ENCODE results near the gene RIN3.

RIN3 gene

DNA sequence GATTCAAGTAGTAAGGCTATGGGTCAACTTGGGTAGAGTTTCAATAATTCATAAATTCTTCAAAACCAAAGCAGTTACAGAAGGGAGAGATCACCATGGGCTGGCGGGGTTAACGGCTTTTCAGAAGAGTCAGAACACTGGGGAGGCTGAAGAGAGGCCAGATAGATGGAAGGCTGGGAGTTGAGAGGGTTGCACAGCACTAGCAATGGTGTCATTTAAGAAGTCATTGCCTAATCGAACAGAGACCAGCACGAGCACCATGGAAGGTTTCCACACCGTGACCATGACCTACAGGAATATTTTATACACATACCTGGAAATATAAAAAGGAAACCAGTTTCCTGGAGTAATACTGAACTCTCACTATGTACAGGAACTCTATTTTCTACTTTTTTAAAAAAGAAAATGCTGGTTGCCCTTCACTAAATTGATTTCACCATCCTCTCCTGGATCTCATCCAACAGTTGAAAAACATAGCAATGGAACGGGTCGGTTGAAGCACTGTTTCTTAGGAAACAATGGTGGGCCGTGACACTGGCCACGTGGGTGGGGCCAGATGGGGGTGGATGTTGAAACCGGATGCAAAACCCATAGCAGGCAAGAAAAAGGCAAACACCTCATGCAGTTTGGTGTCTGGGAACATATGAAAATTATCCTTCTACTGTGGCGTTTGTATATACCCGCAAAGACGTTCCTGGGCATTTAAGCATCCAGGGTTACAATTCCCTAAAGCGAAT, 38.0 kb upstream of the RIN3 start:
- DNase-seq (ENCODE audit: insufficient read length, low spot score): no peak
- FAIRE-seq: no peak
- TF ChIP-seq, protein P1, sequence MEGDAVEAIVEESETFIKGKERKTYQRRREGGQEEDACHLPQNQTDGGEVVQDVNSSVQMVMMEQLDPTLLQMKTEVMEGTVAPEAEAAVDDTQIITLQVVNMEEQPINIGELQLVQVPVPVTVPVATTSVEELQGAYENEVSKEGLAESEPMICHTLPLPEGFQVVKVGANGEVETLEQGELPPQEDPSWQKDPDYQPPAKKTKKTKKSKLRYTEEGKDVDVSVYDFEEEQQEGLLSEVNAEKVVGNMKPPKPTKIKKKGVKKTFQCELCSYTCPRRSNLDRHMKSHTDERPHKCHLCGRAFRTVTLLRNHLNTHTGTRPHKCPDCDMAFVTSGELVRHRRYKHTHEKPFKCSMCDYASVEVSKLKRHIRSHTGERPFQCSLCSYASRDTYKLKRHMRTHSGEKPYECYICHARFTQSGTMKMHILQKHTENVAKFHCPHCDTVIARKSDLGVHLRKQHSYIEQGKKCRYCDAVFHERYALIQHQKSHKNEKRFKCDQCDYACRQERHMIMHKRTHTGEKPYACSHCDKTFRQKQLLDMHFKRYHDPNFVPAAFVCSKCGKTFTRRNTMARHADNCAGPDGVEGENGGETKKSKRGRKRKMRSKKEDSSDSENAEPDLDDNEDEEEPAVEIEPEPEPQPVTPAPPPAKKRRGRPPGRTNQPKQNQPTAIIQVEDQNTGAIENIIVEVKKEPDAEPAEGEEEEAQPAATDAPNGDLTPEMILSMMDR (IDR thresholded peaks at IDR 0.05; ENCODE audit: insufficient read depth, missing control alignments): no peak

DNA sequence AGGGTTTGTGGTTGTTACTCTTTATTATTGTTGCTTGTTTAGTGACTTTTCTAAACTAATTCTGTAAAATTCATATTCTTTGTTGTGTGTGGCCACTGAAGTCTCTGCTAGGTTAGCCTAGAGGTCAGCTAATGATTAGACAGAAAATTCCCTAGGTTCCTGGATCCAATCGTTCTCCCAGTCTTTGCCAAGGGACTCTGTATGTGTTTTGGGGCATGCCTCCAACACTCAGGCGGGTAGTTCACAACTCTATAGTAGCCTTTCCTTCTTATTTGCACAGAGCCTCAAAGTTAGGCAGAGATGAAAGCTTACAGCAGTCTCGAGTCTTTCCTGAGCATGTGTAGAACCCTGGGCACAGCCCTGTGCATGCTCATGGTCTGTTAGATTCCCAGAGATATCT, 32.7 kb upstream of the RIN3 start:
- no peak for DNase-seq (ENCODE audit: insufficient read length, low spot score)
- TF ChIP-seq, protein P1 (IDR thresholded peaks at IDR 0.05; ENCODE audit: insufficient read depth, missing control alignments): no peak
- no peak for FAIRE-seq

DNA sequence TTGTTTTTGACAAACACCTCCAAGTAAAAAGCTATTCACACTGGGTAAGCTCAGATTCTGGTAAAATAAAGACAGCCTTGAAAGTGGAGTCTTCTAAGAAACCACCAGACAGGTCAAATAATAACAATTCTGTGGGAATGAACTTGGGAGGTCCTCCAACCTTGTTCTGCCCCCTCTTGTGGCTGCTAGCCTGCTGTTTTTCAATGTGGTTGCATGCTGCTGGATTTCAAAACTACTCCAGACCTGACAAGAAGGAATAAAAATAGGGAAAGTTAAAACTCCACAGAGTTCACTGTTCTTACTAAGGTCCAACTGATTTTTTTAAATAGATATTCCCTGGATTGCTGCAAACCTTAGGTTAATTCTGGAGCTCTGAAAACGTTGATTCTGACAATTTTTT, 32.2 kb upstream of the RIN3 start:
- TF ChIP-seq, protein P1 (IDR thresholded peaks at IDR 0.05; ENCODE audit: insufficient read depth, missing control alignments): no peak
- DNase-seq (ENCODE audit: insufficient read length, low spot score): no peak
- FAIRE-seq: no peak

DNA sequence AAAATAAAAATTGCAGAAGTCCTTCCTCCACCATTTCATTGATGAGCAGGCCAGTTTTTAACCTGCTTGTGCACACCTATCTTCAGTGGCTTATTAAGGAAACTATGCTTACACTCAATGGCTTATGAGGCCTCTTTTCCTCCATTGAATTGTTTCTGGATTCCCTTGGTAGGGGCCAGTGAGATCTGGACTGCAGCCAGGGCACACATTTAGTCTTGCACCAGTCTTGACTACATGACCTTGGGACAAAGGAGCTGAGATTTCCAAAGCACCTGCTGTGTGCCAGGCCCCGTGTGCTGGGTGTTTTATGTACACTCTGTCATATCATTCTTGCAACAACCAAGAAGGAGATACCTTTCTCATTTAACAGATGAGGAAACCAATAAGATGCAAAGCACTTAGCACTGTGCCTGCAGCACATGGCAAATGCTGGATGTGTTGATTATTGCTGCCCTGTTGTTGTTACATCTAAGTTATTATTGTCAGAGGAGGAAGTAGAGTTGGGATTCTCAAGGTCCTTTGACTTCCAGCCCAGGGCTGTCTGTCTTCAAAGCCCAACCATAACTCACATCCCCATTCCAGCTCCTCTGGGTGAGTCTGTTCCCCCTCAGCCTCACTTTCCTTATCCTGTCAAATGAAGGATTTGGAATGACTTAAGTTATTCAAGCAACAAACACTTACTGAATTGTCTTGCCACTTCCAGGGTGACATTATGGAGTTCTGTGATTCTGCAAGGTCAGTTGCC, 31.6 kb upstream of the RIN3 start:
- no peak for DNase-seq (ENCODE audit: insufficient read length, low spot score)
- TF ChIP-seq, protein P1 (IDR thresholded peaks at IDR 0.05; ENCODE audit: insufficient read depth, missing control alignments): no peak
- no peak for FAIRE-seq

DNA sequence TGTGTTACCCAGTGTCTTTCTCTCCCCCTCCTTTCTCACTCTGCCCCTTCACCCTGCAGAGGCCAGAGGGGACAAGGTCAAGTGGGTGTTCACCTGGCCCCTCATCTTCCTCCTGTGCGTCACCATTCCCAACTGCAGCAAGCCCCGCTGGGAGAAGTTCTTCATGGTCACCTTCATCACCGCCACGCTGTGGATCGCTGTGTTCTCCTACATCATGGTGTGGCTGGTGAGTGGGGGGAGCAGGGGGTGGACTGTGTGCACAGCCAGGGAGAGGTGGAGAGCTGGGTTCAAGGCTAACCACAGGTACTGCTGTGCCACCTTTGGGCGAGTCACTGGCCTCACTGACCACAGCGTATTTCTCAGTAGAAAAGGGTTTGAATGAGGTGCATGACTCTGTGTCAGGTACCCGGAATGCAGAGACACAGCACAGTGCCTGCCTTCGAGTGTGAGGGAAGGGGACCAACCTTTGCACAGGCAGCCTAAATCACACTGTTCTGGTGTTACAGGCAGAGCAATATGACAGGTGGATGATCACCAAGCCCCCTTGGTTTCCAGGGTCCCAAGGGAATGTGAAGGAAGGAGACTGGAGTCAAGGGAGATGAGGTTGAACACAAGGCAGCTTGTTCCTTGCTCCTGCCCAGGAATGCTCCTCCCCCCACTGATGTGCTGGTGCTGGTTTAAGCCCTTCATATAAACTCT, 30.8 kb upstream of the RIN3 start:
- DNase-seq (ENCODE audit: insufficient read length, low spot score) (no peak), FAIRE-seq (no peak)
- TF ChIP-seq, protein P1 (IDR thresholded peaks at IDR 0.05; ENCODE audit: insufficient read depth, missing control alignments): no peak

DNA sequence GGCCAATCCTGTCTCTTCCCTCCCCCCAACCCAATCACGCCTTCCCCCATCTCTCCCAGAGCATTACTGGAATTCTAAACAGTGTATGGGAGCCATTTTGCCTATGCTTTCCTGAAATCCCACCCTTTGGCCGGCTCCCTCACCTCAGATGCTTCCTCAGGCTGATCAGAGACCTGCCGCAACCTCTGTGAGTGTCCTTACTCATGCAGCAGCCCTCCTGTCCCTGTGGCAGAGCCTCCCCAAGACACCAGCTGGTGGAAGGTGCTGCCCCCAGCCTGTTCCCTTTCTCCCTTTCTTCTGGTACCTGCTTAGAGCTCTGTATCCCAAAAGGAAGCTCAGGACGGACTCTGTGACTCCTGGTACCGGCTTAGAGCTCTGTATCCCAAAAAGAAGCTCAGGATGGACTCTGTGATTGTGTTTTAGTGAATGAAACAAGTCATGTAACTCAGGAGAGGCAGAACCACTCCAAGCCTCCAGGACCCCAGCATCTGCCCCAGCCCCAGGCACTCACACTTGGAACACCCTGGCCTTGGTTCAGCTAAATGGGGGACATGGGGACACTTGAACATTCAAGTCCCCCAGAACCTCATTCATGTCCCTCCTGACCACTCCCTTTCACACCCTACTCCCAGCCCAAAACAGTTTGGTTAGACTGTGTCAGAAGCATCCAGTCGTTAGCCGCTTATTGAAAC, 29.3 kb upstream of the RIN3 start:
- TF ChIP-seq, protein P1 (IDR thresholded peaks at IDR 0.05; ENCODE audit: insufficient read depth, missing control alignments): no peak
- FAIRE-seq: no peak

More for the DNA sequence above, 29.3 kb upstream of the RIN3 start:
- no peak for DNase-seq (ENCODE audit: insufficient read length, low spot score)

Measured in D721Med (cell line).